ENCODE data around the gene EBF4.

EBF4 gene

DNA sequence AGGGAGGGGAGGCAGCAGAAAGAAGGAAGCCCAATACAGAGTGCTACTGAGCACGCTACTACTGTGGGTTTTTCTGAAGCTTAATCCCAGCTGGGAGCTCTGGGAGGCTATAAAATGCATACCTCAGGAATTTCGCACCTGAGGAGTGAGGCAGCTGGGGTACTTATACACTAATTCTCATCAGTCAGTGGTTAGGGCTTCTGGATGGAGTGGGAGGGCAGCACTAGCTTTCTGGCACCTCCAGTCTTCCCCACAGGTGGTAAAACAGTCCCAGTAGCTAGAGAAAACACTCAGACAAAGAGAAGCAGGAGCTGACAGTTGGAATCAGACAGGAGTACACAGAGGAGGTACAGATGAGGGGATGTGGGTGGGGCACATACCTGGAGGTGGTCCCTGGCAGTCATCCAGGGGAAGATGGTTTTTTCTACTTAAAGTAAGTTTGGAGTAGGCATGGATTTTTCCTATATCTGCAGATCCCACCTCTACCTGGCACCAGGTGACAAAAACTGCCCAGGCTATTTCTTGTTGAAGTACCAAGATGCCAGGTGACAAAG is 70.1 kb downstream of the EBF4 start:
- Histone ChIP-seq H3K4ac (ENCODE audit: low read depth in 1 of 2, low read length in 2 of 2) (no peak overlapping the region), H3K18ac (ENCODE audit: low read depth in 1 of 2, low read length in 2 of 2) (no peak overlapping the region), H3K36me3 (ENCODE audit: control insufficient read depth in 1 of 2, insufficient read depth in 2 of 2, low read depth in 1 of 2, low read length in 2 of 2) (no peaks in the 10 kb centered on the region), H2AK5ac (ENCODE audit: low read length, severe bottlenecking) (no peak overlapping the region), H2BK12ac (ENCODE audit: low read length in 2 of 2) (no peak overlapping the region), H3K9me3 (ENCODE audit: control insufficient read depth, low read length) (no peaks in the 10 kb centered on the region), H3K27me3 (ENCODE audit: control insufficient read depth in 1 of 2, insufficient read depth in 1 of 2, low read length in 2 of 2) (peaks cover 45 to 75% of the 10 kb centered on the region in 2 experiments), H3K14ac (ENCODE audit: low read length in 2 of 2) (no peak overlapping the region), H3K27ac (ENCODE audit: low read length, poor library complexity, severe bottlenecking) (no peak overlapping the region), H3K23ac (ENCODE audit: low read length in 2 of 2) (no peak overlapping the region), H3K4me1 (ENCODE audit: control insufficient read depth, insufficient read depth, low read depth, low read length) (no peaks in the 10 kb centered on the region), H3K4me2 (ENCODE audit: low read length, poor library complexity, severe bottlenecking) (no peak overlapping the region), H2AFZ (ENCODE audit: low read depth, low read length) (no peak overlapping the region), H4K91ac (ENCODE audit: low read length) (no peak overlapping the region), H2BK5ac (ENCODE audit: low read depth, low read length, poor library complexity, severe bottlenecking) (no peak overlapping the region), H3K9ac (ENCODE audit: low read length) (no peak overlapping the region), H2BK120ac (ENCODE audit: low read depth, low read length) (no peak overlapping the region), H4K8ac (ENCODE audit: low read length) (no peak overlapping the region), H3K4me3 (ENCODE audit: insufficient read depth in 1 of 2, low read depth in 1 of 2, low read length in 2 of 2) (no peak overlapping the region), H3K79me1 (replicated peaks; ENCODE audit: low read length, poor library complexity, severe bottlenecking) (no peaks in the 10 kb centered on the region), H2BK15ac (ENCODE audit: low read depth, poor library complexity, severe bottlenecking) (no peak overlapping the region)
- WGBS, result 55% methylated on average over 2 of the region's 2 CpGs
- no peak for DNase-seq

DNA sequence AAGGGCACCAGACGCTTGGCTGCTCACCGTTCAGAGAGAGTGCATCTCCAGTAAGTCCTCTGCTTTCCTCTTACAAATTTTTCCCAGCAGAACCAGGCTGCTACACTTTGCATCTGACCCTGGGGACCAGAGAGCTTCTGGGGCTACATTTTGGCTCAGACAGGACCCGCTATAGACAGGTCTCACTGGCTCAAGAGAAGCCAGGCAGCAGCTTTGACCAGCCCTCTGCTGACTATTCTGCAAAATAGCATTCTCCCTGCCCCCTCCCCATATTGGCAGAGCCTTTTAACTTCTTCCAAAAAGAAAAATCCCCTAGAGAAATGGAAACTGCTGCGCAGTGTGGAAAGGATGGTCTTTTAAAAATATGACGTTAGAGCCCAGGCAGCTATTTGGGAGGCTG is 70.6 kb downstream of the EBF4 start:
- no peak overlapping the region for H2AK5ac ChIP-seq (ENCODE audit: low read length, severe bottlenecking)
- H3K79me1 ChIP-seq (replicated peaks; ENCODE audit: low read length, poor library complexity, severe bottlenecking), result no peaks in the 10 kb centered on the region
- no peak for DNase-seq
- no peak overlapping the region for H3K4ac ChIP-seq (ENCODE audit: low read depth in 1 of 2, low read length in 2 of 2)
- H3K4me3 ChIP-seq (ENCODE audit: insufficient read depth in 1 of 2, low read depth in 1 of 2, low read length in 2 of 2), result no peak overlapping the region
- no peak overlapping the region for H3K23ac ChIP-seq (ENCODE audit: low read length in 2 of 2)
- H2AFZ ChIP-seq (ENCODE audit: low read depth, low read length), result no peak overlapping the region
- no peak overlapping the region for H3K18ac ChIP-seq (ENCODE audit: low read depth in 1 of 2, low read length in 2 of 2)
- H3K4me1 ChIP-seq (ENCODE audit: control insufficient read depth, insufficient read depth, low read depth, low read length), result peaks cover under 1% of the 10 kb centered on the region
- H2BK15ac ChIP-seq (ENCODE audit: low read depth, poor library complexity, severe bottlenecking), result no peak overlapping the region
- no peak overlapping the region for H2BK12ac ChIP-seq (ENCODE audit: low read length in 2 of 2)
- no peak overlapping the region for H3K14ac ChIP-seq (ENCODE audit: low read length in 2 of 2)
- H3K27ac ChIP-seq (ENCODE audit: low read length, poor library complexity, severe bottlenecking), result no peak overlapping the region
- no peaks in the 10 kb centered on the region for H3K9me3 ChIP-seq (ENCODE audit: control insufficient read depth, low read length)
- peaks cover 44 to 78% of the 10 kb centered on the region in 2 experiments for H3K27me3 ChIP-seq (ENCODE audit: control insufficient read depth in 1 of 2, insufficient read depth in 1 of 2, low read length in 2 of 2)
- no peak overlapping the region for H4K8ac ChIP-seq (ENCODE audit: low read length)
- H4K91ac ChIP-seq (ENCODE audit: low read length), result no peak overlapping the region
- H3K36me3 ChIP-seq (ENCODE audit: control insufficient read depth in 1 of 2, insufficient read depth in 2 of 2, low read depth in 1 of 2, low read length in 2 of 2), result no peaks in the 10 kb centered on the region
- WGBS, result 58% methylated on average over 4 of the region's 5 CpGs
- H2BK120ac ChIP-seq (ENCODE audit: low read depth, low read length), result no peak overlapping the region
- no peak overlapping the region for H3K4me2 ChIP-seq (ENCODE audit: low read length, poor library complexity, severe bottlenecking)
- no peak overlapping the region for H2BK5ac ChIP-seq (ENCODE audit: low read depth, low read length, poor library complexity, severe bottlenecking)
- no peak overlapping the region for H3K9ac ChIP-seq (ENCODE audit: low read length)

DNA sequence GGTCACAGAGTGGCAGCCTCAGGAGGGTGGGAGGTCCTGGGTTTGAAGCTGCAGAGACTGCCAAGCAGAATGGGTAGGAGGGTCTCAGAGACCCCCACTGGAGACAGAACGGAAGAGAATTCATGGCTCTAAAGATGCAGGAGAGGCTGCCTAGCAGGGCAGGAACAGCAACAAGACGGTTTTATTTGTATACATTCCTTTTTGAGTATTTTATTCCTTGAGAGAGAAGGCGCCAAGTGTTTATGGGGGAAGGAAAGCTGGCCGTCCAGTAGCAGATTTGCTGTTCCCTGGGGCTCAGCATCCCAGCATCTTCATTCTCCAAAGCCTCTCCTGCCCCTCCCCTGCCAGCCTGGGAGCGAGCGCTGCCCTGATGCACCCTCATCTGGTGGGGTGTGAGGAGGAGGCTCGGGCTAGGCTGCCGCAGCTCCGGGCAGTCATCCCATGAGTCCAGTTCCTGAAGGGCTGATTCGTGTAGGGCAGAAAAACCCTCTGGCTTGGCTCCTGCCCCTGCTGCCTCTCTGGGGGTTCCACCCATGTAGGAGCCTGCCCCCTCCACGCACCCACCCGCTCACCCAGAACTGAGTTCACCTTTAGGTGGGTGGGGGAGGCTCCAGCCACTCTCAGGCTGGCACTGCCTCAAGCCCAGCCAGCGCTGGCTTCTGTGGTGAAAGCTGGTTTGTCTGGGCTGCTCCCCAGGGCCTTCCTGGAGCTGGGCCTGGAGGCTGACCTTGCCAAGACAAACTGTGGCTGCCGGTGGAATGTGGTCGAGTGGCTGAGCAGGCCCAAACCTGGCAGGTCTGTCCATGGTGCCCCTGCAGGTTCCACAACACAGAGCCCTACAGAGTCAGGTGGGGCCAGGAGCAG is 75.4 kb downstream of the EBF4 start:
- Histone ChIP-seq H2AFZ (ENCODE audit: low read depth, low read length) (no peak overlapping the region), H3K4ac (ENCODE audit: low read depth in 1 of 2, low read length in 2 of 2) (no peak overlapping the region), H2BK12ac (ENCODE audit: low read length in 2 of 2) (no peak overlapping the region), H4K8ac (ENCODE audit: low read length) (no peak overlapping the region), H2BK15ac (ENCODE audit: low read depth, poor library complexity, severe bottlenecking) (no peak overlapping the region), H2BK5ac (ENCODE audit: low read depth, low read length, poor library complexity, severe bottlenecking) (no peak overlapping the region), H2BK120ac (ENCODE audit: low read depth, low read length) (no peak overlapping the region), H3K23ac (ENCODE audit: low read length in 2 of 2) (no peak overlapping the region), H3K79me1 (replicated peaks; ENCODE audit: low read length, poor library complexity, severe bottlenecking) (no peaks in the 10 kb centered on the region), H3K4me2 (ENCODE audit: low read length, poor library complexity, severe bottlenecking) (no peak overlapping the region), H3K9me3 (ENCODE audit: control insufficient read depth, low read length) (no peaks in the 10 kb centered on the region), H3K27ac (ENCODE audit: low read length, poor library complexity, severe bottlenecking) (no peak overlapping the region), H3K36me3 (ENCODE audit: control insufficient read depth in 1 of 2, insufficient read depth in 2 of 2, low read depth in 1 of 2, low read length in 2 of 2) (no peaks in the 10 kb centered on the region), H3K4me1 (ENCODE audit: control insufficient read depth, insufficient read depth, low read depth, low read length) (peaks cover 10% of the 10 kb centered on the region), H3K4me3 (ENCODE audit: insufficient read depth in 1 of 2, low read depth in 1 of 2, low read length in 2 of 2) (no peak overlapping the region), H3K18ac (ENCODE audit: low read depth in 1 of 2, low read length in 2 of 2) (no peak overlapping the region), H3K9ac (ENCODE audit: low read length) (no peak overlapping the region), H4K91ac (ENCODE audit: low read length) (no peak overlapping the region), H2AK5ac (ENCODE audit: low read length, severe bottlenecking) (no peak overlapping the region), H3K14ac (ENCODE audit: low read length in 2 of 2) (no peak overlapping the region), H3K27me3 (ENCODE audit: control insufficient read depth in 1 of 2, insufficient read depth in 1 of 2, low read length in 2 of 2) (peaks cover 32 to 70% of the 10 kb centered on the region in 2 experiments)
- DNase-seq, result no peak
- WGBS, result 76% methylated on average over 12 of the region's 15 CpGs

DNA sequence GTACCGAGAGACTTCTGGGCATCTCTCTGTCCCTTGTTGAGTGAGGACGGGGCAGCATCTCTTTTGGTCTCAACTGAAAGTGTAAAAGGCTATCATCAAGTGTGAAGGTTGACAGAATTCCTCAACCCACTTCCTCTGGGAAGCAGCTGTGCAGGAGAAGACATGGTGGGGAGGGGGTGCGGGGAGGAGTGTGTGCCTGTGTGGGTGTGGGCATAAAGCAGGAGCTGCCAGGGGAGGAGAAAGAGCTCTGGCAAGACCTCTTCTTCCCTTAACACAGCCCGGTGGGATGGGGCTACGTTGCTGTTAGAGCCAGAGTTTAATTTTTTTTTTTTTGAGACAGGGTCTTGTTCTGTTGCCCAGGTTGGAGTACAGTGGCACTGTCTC is 76.0 kb downstream of the EBF4 start:
- H3K4me3 ChIP-seq (ENCODE audit: insufficient read depth in 1 of 2, low read depth in 1 of 2, low read length in 2 of 2), result no peak overlapping the region
- H4K8ac ChIP-seq (ENCODE audit: low read length), result no peak overlapping the region
- H2BK5ac ChIP-seq (ENCODE audit: low read depth, low read length, poor library complexity, severe bottlenecking), result no peak overlapping the region
- DNase-seq, result no peak
- no peaks in the 10 kb centered on the region for H3K36me3 ChIP-seq (ENCODE audit: control insufficient read depth in 1 of 2, insufficient read depth in 2 of 2, low read depth in 1 of 2, low read length in 2 of 2)
- 42% methylated on average over 2 of the region's 5 CpGs for WGBS
- H3K23ac ChIP-seq (ENCODE audit: low read length in 2 of 2), result no peak overlapping the region
- H3K9me3 ChIP-seq (ENCODE audit: control insufficient read depth, low read length), result no peaks in the 10 kb centered on the region
- H3K4me1 ChIP-seq (ENCODE audit: control insufficient read depth, insufficient read depth, low read depth, low read length), result peaks cover 10% of the 10 kb centered on the region
- H2BK12ac ChIP-seq (ENCODE audit: low read length in 2 of 2), result no peak overlapping the region
- no peak overlapping the region for H3K27ac ChIP-seq (ENCODE audit: low read length, poor library complexity, severe bottlenecking)
- H3K18ac ChIP-seq (ENCODE audit: low read depth in 1 of 2, low read length in 2 of 2), result no peak overlapping the region
- H3K14ac ChIP-seq (ENCODE audit: low read length in 2 of 2), result no peak overlapping the region
- no peak overlapping the region for H3K4ac ChIP-seq (ENCODE audit: low read depth in 1 of 2, low read length in 2 of 2)
- H2AK5ac ChIP-seq (ENCODE audit: low read length, severe bottlenecking), result no peak overlapping the region
- H3K9ac ChIP-seq (ENCODE audit: low read length), result no peak overlapping the region
- no peak overlapping the region for H4K91ac ChIP-seq (ENCODE audit: low read length)
- H3K79me1 ChIP-seq (replicated peaks; ENCODE audit: low read length, poor library complexity, severe bottlenecking), result no peaks in the 10 kb centered on the region
- H2AFZ ChIP-seq (ENCODE audit: low read depth, low read length), result no peak overlapping the region
- no peak overlapping the region for H2BK120ac ChIP-seq (ENCODE audit: low read depth, low read length)
- H3K4me2 ChIP-seq (ENCODE audit: low read length, poor library complexity, severe bottlenecking), result no peak overlapping the region
- no peak overlapping the region for H2BK15ac ChIP-seq (ENCODE audit: low read depth, poor library complexity, severe bottlenecking)
- peaks cover 26 to 64% of the 10 kb centered on the region in 2 experiments for H3K27me3 ChIP-seq (ENCODE audit: control insufficient read depth in 1 of 2, insufficient read depth in 1 of 2, low read length in 2 of 2)
